Ovary (tissue), 9 donors: ENCODE data around the gene TMA7. TPM values are rescaled to one million over a fixed set of nuclear protein-coding genes. Genes with fewer than 3 reads are reported as not detected.
A peak's percentile ranks its signal among the peaks of the same experiment; 100 is the strongest.
"Not testable (repeated sequence)": the region's sequence is repeated elsewhere in the genome, so short reads cannot be mapped to it uniquely, and the experiment has no call there.

Experiments used
- DNase-seq, 5 donors: peaks; one replicate each; pipeline ENCODE4 v3.0.0-alpha.2; 2019 to 2020
- H3K27ac ChIP-seq, 2 donors: fragments of 200-600 bp; one replicate each; pipeline versions ENCODE4 v1.5.1 to v1.8.0; 2019 to 2022
- H3K27me3 ChIP-seq: fragments of 200-600 bp; one replicate; pipeline ENCODE4 v1.8.0; 2022
- H3K36me3 ChIP-seq: fragments of 200-600 bp; sonication (generic); one replicate; pipeline ENCODE4 v1.5.1; 2019
- H3K4me1 ChIP-seq: one replicate; pipeline ENCODE4 v1.8.1; 2013; ENCODE audit warnings: mild to moderate bottlenecking, moderate library complexity; ENCODE audit not compliant: insufficient read depth
- H3K4me3 ChIP-seq: fragments of 200-600 bp; sonication (generic); one replicate; pipeline ENCODE4 v1.5.1; 2017
- H3K9me3 ChIP-seq, 2 donors: fragments of 200-600 bp in 1 of 2; sonication (generic) in 1 of 2; one replicate each; pipeline versions ENCODE4 v1.5.1 to v1.8.1; 2013 to 2019; ENCODE audit warnings: mild to moderate bottlenecking in 1 of 2, moderate library complexity in 1 of 2
- CTCF ChIP-seq, 3 donors: fragments of 450-650 bp in 2 of 3; fragments of 200-600 bp in 1 of 3; IDR thresholded peaks; one replicate each; pipeline versions ENCODE4 v1.5.1 to v1.8.0; 2016 to 2022; ENCODE audit warnings: antibody characterized with exemption in 3 of 3, mild to moderate bottlenecking in 1 of 3
- EP300 ChIP-seq: sonication (generic); formaldehyde crosslinking; IDR thresholded peaks from one replicate; pipeline ENCODE4 v1.6.1; 2017; ENCODE audit warnings: antibody characterized with exemption
- POLR2A ChIP-seq: fragments of 450-650 bp; IDR thresholded peaks from one replicate; pipeline ENCODE4 v1.6.1; 2017; ENCODE audit warnings: antibody characterized with exemption, mild to moderate bottlenecking, moderate library complexity
- WGBS, 3 donors: extraction: QIAGEN DNeasy Blood & Tissue Kit in 1 of 3; methylation state at CpG; one replicate each; pipeline versions ENCODE4 v1.1.5 to v1.1.7; 2013 to 2017; 5-methylcytosine and 5-hydroxymethylcytosine counted together
- intact Hi-C, 4 donors: fragments of 100-400 bp; cut with DNase I; formaldehyde crosslinking; loops; one replicate each; pipeline versions ENCODE4 v1.11.0 to v1.15.1; 2022 to 2023
- polyA plus RNA-seq, 2 donors: library from polyadenylated mRNA; stranded (reverse); fragments of 200-250 nt in 1 of 2; fragments of 350-450 nt in 1 of 2; fragmentation: Illumina TruSeq in 1 of 2; extraction: RNeasy Lipid Tissue Mini Kit (QIAGEN cat#74804) in 1 of 2; gene quantifications; one replicate each; pipeline ENCODE4 v1.2.3, GENCODE V29; 2013 to 2014
- total RNA-seq, 7 donors: library from RNA; depleted of rRNA in 2 of 7; stranded (reverse); fragments of >200 nt in 2 of 7; fragmentation: NEBNext Ultra II Directional in 3 of 7; extraction: Animal tissue kit (Norgen Biotek cat#: 25700) in 3 of 7; gene quantifications; one replicate each; pipeline versions ENCODE4 v1.1.0 to v1.2.4, GENCODE V29; 2016 to 2023
- donor health status: DM: no; HTN: no; CAD: no; lungs with moderate emphysema.
- donor health status: DM: no; HTN: no; CAD: no.
- donor health status: Bipolar disorder and iron deficiency.
- donor health status: DM: yes; HTN: yes; CAD: no.
- donor health status: DM: no; HTN: no; CAD: no.
- donor health status: DM: yes; HTN: yes; CAD: no.

Gene TMA7
- total and polyA plus RNA-seq, 9 donors, result 138 to 380 (median 222) TPM

GRCh38 chr3:48400824-48401433 is 39.1 kb upstream of the TMA7 start:
- Histone ChIP-seq H3K27ac (no peak overlapping the region), H3K27me3 (no peaks in the 10 kb centered on the region), H3K4me3 (no peak overlapping the region), H3K36me3 (no peaks in the 10 kb centered on the region), H3K9me3 (no peaks in the 10 kb centered on the region), H3K4me1 (peaks cover 2% of the 10 kb centered on the region)
- WGBS, 3 donors, result 58 to 62% (median 58%) methylated on average over 6 of the region's 6 CpGs
- intact Hi-C loops, result loop anchor here in 3 of 4 donors (2.0 to 5.0 kb wide), 4 partner anchors 34 to 151 kb away; no protein-coding TSS in a partner anchor
- no peak for TF ChIP-seq POLR2A
- no peak for TF ChIP-seq EP300
- peak; percentile 66 to 89 (median 81) for TF ChIP-seq CTCF (IDR thresholded peaks at IDR 0.05)
- peak; percentile 51 to 67 (median 56) for DNase-seq

- DNase-seq, result peak in 4 of 5 donors; percentile 11 to 40 (median 18)
- intact Hi-C loops, result loop anchor here in 3 of 4 donors (2.0 to 5.0 kb wide), 4 partner anchors 33 to 151 kb away; no protein-coding TSS in a partner anchor
- not testable (repeated sequence) for H3K4me1 ChIP-seq
These were observed 38.6 kb upstream of the TMA7 start for GRCh38 chr3:48401434-48401901.

GRCh38 chr3:48402281-48402732 is 37.8 kb upstream of the TMA7 start:
- Histone ChIP-seq H3K4me3 (no peak overlapping the region), H3K36me3 (no peaks in the 10 kb centered on the region), H3K27me3 (no peaks in the 10 kb centered on the region), H3K9me3 (no peaks in the 10 kb centered on the region), H3K4me1 (peaks cover 2% of the 10 kb centered on the region), H3K27ac (peak overlapping the region; percentile 49 to 62)
- intact Hi-C loops, result loop anchor here in 3 of 4 donors (2.0 to 5.0 kb wide), 3 partner anchors 32 to 150 kb away; no protein-coding TSS in a partner anchor
- WGBS, 3 donors, result 5 to 10% (median 10%) methylated on average over 8 of the region's 8 CpGs
- peak; percentile 83 to 95 (median 92) for DNase-seq
- no peak for TF ChIP-seq CTCF (IDR thresholded peaks at IDR 0.05)
- TF ChIP-seq EP300, result peak; percentile 85
- no peak for TF ChIP-seq POLR2A

More at GRCh38 chr3:48401434-48401901, 38.6 kb upstream of the TMA7 start:
- not testable (repeated sequence) for H3K4me3 ChIP-seq, H3K9me3 ChIP-seq, H3K36me3 ChIP-seq, H3K27me3 ChIP-seq
- H3K27ac ChIP-seq, result peak overlapping the region in 1 of 2 donors; percentile 62
- WGBS, 3 donors, result 88 to 93% (median 92%) methylated on average over 12 of the region's 12 CpGs

- intact Hi-C loops, result loop anchor here in 3 of 4 donors (2.0 to 5.0 kb wide), 3 partner anchors 32 to 149 kb away; no protein-coding TSS in a partner anchor
- peak in 2 of 5 donors; percentile 14 to 19 for DNase-seq
- 29 to 48% (median 44%) methylated on average over 3 of the region's 3 CpGs for WGBS, 3 donors
These were observed 37.1 kb upstream of the TMA7 start for GRCh38 chr3:48402907-48403306.

More at GRCh38 chr3:48402907-48403306, 37.1 kb upstream of the TMA7 start:
- H3K4me1 ChIP-seq, result peaks cover 2% of the 10 kb centered on the region
- H3K9me3 ChIP-seq, result no peaks in the 10 kb centered on the region
- peak overlapping the region; percentile 49 to 62 for H3K27ac ChIP-seq
- no peak overlapping the region for H3K4me3 ChIP-seq
- H3K27me3 ChIP-seq, result no peaks in the 10 kb centered on the region
- TF ChIP-seq POLR2A, result no peak
- no peak for TF ChIP-seq EP300
- TF ChIP-seq CTCF (IDR thresholded peaks at IDR 0.05), result no peak
- H3K36me3 ChIP-seq, result no peaks in the 10 kb centered on the region
